Activated B cell treated with CpG ODN at 0.5 μM for 24 hours (primary cell): ENCODE measurements around the gene RASGEF1C. TPM values are rescaled to one million over a fixed set of nuclear protein-coding genes. Genes with fewer than 3 reads are reported as not detected.

Experiments
- ATAC-seq: fragments of 200-7000 bp; cut with Tn5 transposase; one replicate; pipeline ENCODE4 v1.10.0; 2021; ENCODE audit warnings: low read depth, mild to moderate bottlenecking, moderate library complexity
- CTCF ChIA-PET: fragments of 350-600 bp; sonication (Branson Sonifier 250); formaldehyde crosslinking; loops from one replicate; lab custom pipeline; 2021; ENCODE audit warnings: antibody characterized with exemption; lab: Charles Lee
- POLR2A ChIA-PET: fragments of 350-600 bp; sonication (Branson Sonifier 250); formaldehyde crosslinking; loops from one replicate; lab custom pipeline; 2021; ENCODE audit warnings: antibody characterized with exemption; lab: Charles Lee
- DNase-seq: peaks from one replicate; pipeline ENCODE4 v3.0.0; 2022
- H3K27ac Mint-ChIP-seq: one replicate; pipeline ENCODE4 v1.8.0; 2020; ENCODE audit warnings: mixed read lengths
- H3K27me3 Mint-ChIP-seq: one replicate; pipeline ENCODE4 v1.8.0; 2021; ENCODE audit warnings: mixed read lengths
- H3K36me3 Mint-ChIP-seq: one replicate; pipeline ENCODE4 v1.8.0; 2021; ENCODE audit warnings: low read depth, mixed read lengths
- H3K4me1 Mint-ChIP-seq: one replicate; pipeline ENCODE4 v1.8.0; 2021; ENCODE audit warnings: mixed read lengths
- H3K4me3 Mint-ChIP-seq: one replicate; pipeline ENCODE4 v1.8.0; 2020; ENCODE audit warnings: mild to moderate bottlenecking, mixed read lengths
- H3K9me3 Mint-ChIP-seq: one replicate; pipeline ENCODE4 v1.8.0; 2020; ENCODE audit warnings: mixed read lengths
- CTCF ChIP-seq: fragments of 200-600 bp; IDR thresholded peaks from one replicate; pipeline ENCODE4 v1.8.0; 2022; ENCODE audit warnings: antibody characterized with exemption, mild to moderate bottlenecking
- intact Hi-C: fragments of 100-400 bp; cut with micrococcal nuclease; formaldehyde crosslinking; loops from one replicate; pipeline ENCODE4 v1.15.1; 2024
- total RNA-seq: library from RNA; stranded (reverse); gene quantifications from 2 replicates; pipeline ENCODE4 v1.2.3, GENCODE V29; 2022

Gene RASGEF1C
- total RNA-seq, 1 donor from 2014 or later = not detected

DNA sequence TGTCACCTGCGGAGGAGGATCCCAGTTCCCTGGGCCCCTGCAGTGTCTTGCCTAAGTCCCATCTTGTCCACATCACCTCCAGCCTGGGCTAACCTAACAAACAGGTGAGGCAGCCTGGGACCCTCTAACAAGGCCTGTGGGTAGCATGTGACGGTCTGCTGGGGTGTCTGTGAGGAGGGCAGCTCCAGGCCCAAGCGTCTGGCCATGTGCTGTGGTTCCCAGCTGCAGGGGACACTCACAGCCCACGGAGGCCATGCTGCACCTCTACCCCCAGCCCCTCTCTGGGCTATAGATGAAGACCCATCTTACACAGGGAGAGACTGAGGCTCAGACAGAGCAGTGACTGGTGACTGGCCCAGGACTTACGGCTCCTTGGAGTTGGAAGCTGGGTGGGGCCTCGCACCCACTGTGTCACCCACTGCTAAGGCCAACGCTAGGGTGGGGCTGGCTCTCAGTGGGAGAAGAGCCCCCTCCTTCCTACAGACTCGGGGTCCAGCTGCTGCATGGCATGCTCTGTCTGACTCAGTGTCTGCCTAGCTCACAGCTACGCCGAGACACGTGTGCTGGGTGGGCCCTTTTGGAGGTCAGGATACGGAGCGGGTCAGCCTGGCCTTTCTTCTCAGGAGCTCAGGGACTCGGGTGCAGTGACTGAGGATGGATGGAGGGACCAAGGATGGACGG, 96.7 kb downstream of the RASGEF1C start:
- Mint-ChIP-seq H3K4me3 (no peak overlapping the region), H3K4me1 (no peaks in the 10 kb centered on the region), H3K9me3 (peaks cover 7% of the 10 kb centered on the region), H3K27me3 (no peaks in the 10 kb centered on the region), H3K27ac (no peak overlapping the region), H3K36me3 (no peaks in the 10 kb centered on the region)
- ATAC-seq (no peak), DNase-seq (no peak)
- no peak for TF ChIP-seq CTCF
- ChIA-PET CTCF (no interaction called here), POLR2A (no interaction called here)
- intact Hi-C loops = no loop called here

- no peak for ATAC-seq
- TF ChIP-seq CTCF = no peak
- CTCF ChIA-PET = no interaction called here
- Mint-ChIP-seq H3K4me3 (no peak overlapping the region), H3K9me3 (peaks cover 16% of the 10 kb centered on the region), H3K27ac (no peak overlapping the region), H3K27me3 (no peaks in the 10 kb centered on the region), H3K36me3 (peaks cover 3% of the 10 kb centered on the region), H3K4me1 (no peaks in the 10 kb centered on the region)
- intact Hi-C loops = no loop called here
- POLR2A ChIA-PET = no interaction called here
- DNase-seq = no peak
Measured at GRCh38 chr5:180111273-180112002, 97.6 kb downstream of the RASGEF1C start.

DNA sequence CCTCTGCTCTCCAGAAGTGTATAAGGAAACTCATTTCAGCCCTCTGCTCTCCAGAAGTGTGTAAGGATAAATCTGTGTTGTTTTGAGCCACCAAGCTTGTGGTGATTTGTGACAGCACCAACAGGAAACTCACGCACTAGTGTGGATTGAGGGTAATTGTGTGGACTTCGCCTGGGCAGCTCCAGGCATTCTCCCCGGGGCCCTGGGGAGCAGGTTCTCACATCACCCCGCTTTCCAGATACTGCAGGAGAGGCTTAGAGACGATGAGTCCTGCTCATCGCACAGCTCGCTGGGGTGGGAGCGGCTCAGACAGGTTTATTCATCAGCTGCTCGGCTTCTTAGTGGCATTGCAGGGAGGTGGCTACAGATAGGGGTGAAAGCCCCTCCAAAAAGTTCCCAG, 99.1 kb downstream of the RASGEF1C start:
- H3K4me1 Mint-ChIP-seq = no peaks in the 10 kb centered on the region
- H3K27ac Mint-ChIP-seq = no peak overlapping the region
- no peak for DNase-seq
- peaks cover 20% of the 10 kb centered on the region for H3K9me3 Mint-ChIP-seq
- ChIA-PET CTCF (no interaction called here), POLR2A (no interaction called here)
- no peak for ATAC-seq
- no peak for TF ChIP-seq CTCF
- H3K36me3 Mint-ChIP-seq = peaks cover 3% of the 10 kb centered on the region
- no peak overlapping the region for H3K4me3 Mint-ChIP-seq
- H3K27me3 Mint-ChIP-seq = no peaks in the 10 kb centered on the region
- intact Hi-C loops = no loop called here

DNA sequence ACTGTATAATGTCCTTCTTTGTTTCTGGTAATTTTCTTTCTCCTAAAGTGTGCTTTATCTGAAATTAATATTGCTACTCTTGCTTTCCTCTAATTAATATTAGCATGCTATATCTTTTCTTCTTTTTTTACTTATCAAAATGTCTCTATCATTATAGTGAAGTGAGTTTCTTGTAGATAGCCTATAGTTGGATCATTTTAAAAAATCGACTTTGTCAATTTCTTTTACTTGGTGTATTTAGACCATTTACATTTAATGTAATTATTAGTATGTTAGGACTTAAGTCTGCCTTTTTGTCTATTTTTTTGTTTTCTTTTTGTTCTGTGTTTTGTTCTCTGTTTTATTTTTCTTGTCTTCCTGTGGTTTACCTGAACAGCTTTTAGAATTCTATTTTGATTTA, 102.0 kb downstream of the RASGEF1C start:
- Mint-ChIP-seq H3K4me1 (no peaks in the 10 kb centered on the region), H3K27me3 (peaks cover 5% of the 10 kb centered on the region), H3K36me3 (peaks cover 3% of the 10 kb centered on the region), H3K4me3 (no peak overlapping the region), H3K27ac (no peak overlapping the region), H3K9me3 (peaks cover 20% of the 10 kb centered on the region)
- TF ChIP-seq CTCF = no peak
- ATAC-seq = no peak
- CTCF ChIA-PET = no interaction called here
- no peak for DNase-seq
- intact Hi-C loops = no loop called here
- POLR2A ChIA-PET = no interaction called here

- H3K4me3 Mint-ChIP-seq = no peak overlapping the region
- DNase-seq (no peak), ATAC-seq (no peak)
- intact Hi-C loops = no loop called here
- POLR2A ChIA-PET = no interaction called here
- peaks cover 5% of the 10 kb centered on the region for H3K27me3 Mint-ChIP-seq
- no peak overlapping the region for H3K27ac Mint-ChIP-seq
- peaks cover 20% of the 10 kb centered on the region for H3K9me3 Mint-ChIP-seq
- CTCF ChIA-PET = no interaction called here
- H3K4me1 Mint-ChIP-seq = no peaks in the 10 kb centered on the region
- no peak for TF ChIP-seq CTCF
- H3K36me3 Mint-ChIP-seq = peaks cover 3% of the 10 kb centered on the region
Measured at GRCh38 chr5:180105827-180106312, 103.1 kb downstream of the RASGEF1C start.
